HepG2 (cell line): ENCODE data around the gene UBFD1. TPM values are rescaled to one million over a fixed set of nuclear protein-coding genes. Genes with fewer than 3 reads are reported as not detected.
A peak's percentile ranks its signal among the peaks of the same experiment; 100 is the strongest.

Experiments used
- ATF1 ChIP-seq: IDR thresholded peaks from 2 replicates; pipeline ENCODE4 v1.6.1; 2016; ENCODE audit warnings: mild to moderate bottlenecking, control low read depth
- ATF7-NPFF ChIP-seq: sonication (generic); formaldehyde crosslinking; IDR thresholded peaks from 2 replicates; pipeline ENCODE4 v1.8.1; 2023; ENCODE audit warnings: mild to moderate bottlenecking, low read depth, missing genetic modification reagents, moderate library complexity
- CBX5 ChIP-seq: sonication (generic); formaldehyde crosslinking; IDR thresholded peaks from 2 replicates; pipeline ENCODE4 v1.4.0; 2020; ENCODE audit warnings: missing genetic modification reagents, borderline replicate concordance
- HNRNPLL ChIP-seq: fragments of 200-400 bp; formaldehyde crosslinking; IDR thresholded peaks from 2 replicates; pipeline ENCODE4 v1.6.1; 2017; ENCODE audit warnings: mild to moderate bottlenecking, low read depth, low read length; ENCODE audit not compliant: poor library complexity, severe bottlenecking
- SOX5 ChIP-seq: IDR thresholded peaks from 2 replicates; pipeline ENCODE4 v1.6.1; 2016; ENCODE audit warnings: borderline replicate concordance
- SRSF4 ChIP-seq: fragments of 200-400 bp; formaldehyde crosslinking; IDR thresholded peaks from one replicate; pipeline ENCODE4 v1.6.1; 2018; ENCODE audit warnings: mild to moderate bottlenecking, low read depth, low read length, moderate library complexity; ENCODE audit not compliant: poor library complexity, severe bottlenecking
- TARDBP ChIP-seq: sonication (generic); formaldehyde crosslinking; IDR thresholded peaks from 2 replicates; pipeline ENCODE4 v1.8.0; 2022; ENCODE audit warnings: mild to moderate bottlenecking, missing genetic modification reagents
- U2AF2 ChIP-seq: fragments of 200-400 bp; formaldehyde crosslinking; IDR thresholded peaks from 2 replicates; pipeline ENCODE4 v1.6.1; 2017; ENCODE audit warnings: low read depth, mild to moderate bottlenecking, low read length
- ZFP90 ChIP-seq: sonication (generic); formaldehyde crosslinking; IDR thresholded peaks from 2 replicates; pipeline ENCODE4 v1.8.0; 2022; ENCODE audit warnings: missing genetic modification reagents, mild to moderate bottlenecking, inconsistent platforms, borderline replicate concordance
- ZNF12 ChIP-seq: sonication (generic); formaldehyde crosslinking; IDR thresholded peaks from 2 replicates; pipeline ENCODE4 v1.5.0; 2020; ENCODE audit warnings: missing genetic modification reagents
- ZNF441 ChIP-seq: sonication (generic); formaldehyde crosslinking; IDR thresholded peaks from 2 replicates; pipeline ENCODE4 v1.7.0; 2021; ENCODE audit warnings: missing genetic modification reagents, borderline replicate concordance
- ZSCAN21 ChIP-seq: sonication (generic); formaldehyde crosslinking; IDR thresholded peaks from 2 replicates; pipeline ENCODE4 v1.8.0; 2022; ENCODE audit warnings: mild to moderate bottlenecking, missing genetic modification reagents, moderate library complexity, borderline replicate concordance
- polyA plus RNA-seq, 8 experiments: library from polyadenylated mRNA; depleted of rRNA in 3 of 8; stranded (reverse) in 7 of 8; unstranded in 1 of 8; fragments of >200 nt; fragmentation: Illumina TruSeq in 4 of 8; extraction: Trizol in 4 of 8; gene quantifications; 2 replicates each; pipeline versions ENCODE4 v1.2.1 to v1.2.3, GENCODE V29; 2011 to 2016; ENCODE audit warnings: low read depth in 4 of 8, missing spikeins in 1 of 8, mixed read lengths in 1 of 8; ENCODE audit not compliant: insufficient read depth in 1 of 8
- total RNA-seq, 5 experiments: library from RNA; depleted of rRNA; stranded (reverse); fragments of >200 nt; fragmentation: Illumina TruSeq; extraction: Trizol; gene quantifications; 2 replicates each; pipeline ENCODE4 v1.2.3, GENCODE V29; 2016; ENCODE audit warnings: low read depth in 1 of 5
- TF ChIP-seq, protein P1 (sequence below): sonication (generic); formaldehyde crosslinking; IDR thresholded peaks from 2 replicates; pipeline ENCODE4 v1.4.0; 2020; ENCODE audit warnings: mild to moderate bottlenecking, missing genetic modification reagents
- TF ChIP-seq, protein P2 (sequence below): sonication (generic); formaldehyde crosslinking; IDR thresholded peaks from 2 replicates; pipeline ENCODE4 v1.5.1; 2020; ENCODE audit warnings: missing genetic modification reagents, mild to moderate bottlenecking, borderline replicate concordance

Gene UBFD1
- total and polyA plus RNA-seq, 2 of the 13 experiments (the other 11 are each of a cell fraction or from before 2014, with no cell fraction given): 100 to 111 TPM

GRCh38 chr16:23556881-23557778 lies at the start of gene UBFD1, which contains the start of gene EARS2 (continued):
- TF ChIP-seq CBX5: peak; percentile 94; the same call in 1 of the 2 replicates
- TF ChIP-seq ZNF12 (CRISPR knock-in tag): peak; percentile 32; the same call in 1 of the 2 replicates
- TF ChIP-seq, protein P1, sequence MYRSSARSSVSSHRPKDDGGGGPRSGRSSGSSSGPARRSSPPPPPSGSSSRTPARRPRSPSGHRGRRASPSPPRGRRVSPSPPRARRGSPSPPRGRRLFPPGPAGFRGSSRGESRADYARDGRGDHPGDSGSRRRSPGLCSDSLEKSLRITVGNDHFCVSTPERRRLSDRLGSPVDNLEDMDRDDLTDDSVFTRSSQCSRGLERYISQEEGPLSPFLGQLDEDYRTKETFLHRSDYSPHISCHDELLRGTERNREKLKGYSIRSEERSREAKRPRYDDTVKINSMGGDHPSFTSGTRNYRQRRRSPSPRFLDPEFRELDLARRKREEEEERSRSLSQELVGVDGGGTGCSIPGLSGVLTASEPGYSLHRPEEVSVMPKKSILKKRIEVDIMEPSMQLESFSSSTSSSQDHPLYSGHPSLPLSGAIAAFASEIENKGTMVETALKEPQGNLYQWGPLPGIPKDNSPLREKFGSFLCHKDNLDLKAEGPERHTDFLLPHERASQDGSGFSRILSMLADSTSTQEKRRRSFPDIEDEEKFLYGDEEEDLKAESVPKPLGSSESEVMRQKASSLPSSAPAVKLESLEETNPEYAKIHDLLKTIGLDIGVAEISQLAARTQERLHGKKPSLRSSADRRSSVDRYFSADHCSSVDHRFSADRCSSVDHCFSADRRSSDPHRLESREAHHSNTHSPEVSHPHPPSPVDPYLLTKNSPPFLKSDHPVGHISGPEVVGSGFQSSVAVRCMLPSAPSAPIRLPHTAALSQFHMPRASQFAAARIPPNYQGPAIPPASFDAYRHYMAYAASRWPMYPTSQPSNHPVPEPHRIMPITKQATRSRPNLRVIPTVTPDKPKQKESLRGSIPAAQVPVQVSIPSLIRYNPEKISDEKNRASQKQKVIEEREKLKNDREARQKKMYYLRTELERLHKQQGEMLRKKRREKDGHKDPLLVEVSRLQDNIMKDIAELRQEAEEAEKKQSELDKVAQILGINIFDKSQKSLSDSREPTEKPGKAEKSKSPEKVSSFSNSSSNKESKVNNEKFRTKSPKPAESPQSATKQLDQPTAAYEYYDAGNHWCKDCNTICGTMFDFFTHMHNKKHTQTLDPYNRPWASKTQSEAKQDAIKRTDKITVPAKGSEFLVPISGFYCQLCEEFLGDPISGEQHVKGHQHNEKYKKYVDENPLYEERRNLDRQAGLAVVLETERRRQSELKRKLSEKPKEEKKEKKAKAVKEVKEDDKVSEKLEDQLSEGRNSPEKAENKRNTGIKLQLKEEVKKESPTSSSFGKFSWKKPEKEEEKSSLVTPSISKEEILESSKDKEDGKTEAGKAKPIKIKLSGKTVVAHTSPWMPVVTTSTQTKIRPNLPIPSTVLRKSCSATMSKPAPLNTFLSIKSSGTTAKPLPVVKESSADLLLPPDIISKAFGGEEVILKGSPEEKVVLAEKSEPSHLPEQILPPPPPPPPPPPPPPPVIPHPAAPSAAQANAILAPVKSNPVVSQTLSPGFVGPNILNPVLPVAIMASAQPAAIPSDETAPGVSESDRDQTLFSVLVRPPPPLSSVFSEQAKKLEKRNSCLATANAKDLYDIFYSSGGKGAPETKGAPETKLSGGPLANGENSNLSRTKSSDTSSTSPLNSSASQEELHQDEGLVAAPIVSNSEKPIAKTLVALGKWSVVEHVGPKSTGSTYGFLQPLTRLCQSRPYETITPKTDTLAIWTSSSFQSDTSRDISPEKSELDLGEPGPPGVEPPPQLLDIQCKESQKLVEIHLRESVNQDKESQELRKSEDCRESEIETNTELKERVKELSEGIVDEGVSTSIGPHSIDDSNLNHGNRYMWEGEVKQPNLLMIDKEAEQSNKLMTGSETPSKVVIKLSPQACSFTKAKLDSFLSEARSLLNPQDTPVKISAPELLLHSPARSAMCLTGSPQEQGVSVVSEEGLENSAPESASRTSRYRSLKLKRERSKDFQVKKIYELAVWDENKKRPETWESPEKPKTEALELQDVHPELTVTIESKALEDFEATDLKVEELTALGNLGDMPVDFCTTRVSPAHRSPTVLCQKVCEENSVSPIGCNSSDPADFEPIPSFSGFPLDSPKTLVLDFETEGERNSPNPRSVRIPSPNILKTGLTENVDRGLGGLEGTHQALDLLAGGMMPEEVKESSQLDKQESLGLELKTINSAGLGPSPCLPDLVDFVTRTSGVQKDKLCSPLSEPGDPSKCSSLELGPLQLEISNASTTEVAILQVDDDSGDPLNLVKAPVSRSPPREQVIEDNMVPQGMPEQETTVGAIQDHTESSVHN (CRISPR knock-in tag): no peak
- TF ChIP-seq ZSCAN21: no peak
- TF ChIP-seq ZNF441 (CRISPR knock-in tag): peak; percentile 90
- TF ChIP-seq HNRNPLL: peak; percentile 86
- TF ChIP-seq U2AF2: no peak
- TF ChIP-seq, protein P2, sequence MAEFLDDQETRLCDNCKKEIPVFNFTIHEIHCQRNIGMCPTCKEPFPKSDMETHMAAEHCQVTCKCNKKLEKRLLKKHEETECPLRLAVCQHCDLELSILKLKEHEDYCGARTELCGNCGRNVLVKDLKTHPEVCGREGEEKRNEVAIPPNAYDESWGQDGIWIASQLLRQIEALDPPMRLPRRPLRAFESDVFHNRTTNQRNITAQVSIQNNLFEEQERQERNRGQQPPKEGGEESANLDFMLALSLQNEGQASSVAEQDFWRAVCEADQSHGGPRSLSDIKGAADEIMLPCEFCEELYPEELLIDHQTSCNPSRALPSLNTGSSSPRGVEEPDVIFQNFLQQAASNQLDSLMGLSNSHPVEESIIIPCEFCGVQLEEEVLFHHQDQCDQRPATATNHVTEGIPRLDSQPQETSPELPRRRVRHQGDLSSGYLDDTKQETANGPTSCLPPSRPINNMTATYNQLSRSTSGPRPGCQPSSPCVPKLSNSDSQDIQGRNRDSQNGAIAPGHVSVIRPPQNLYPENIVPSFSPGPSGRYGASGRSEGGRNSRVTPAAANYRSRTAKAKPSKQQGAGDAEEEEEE (CRISPR knock-in tag): no peak; the same call in 1 of the 2 replicates
- TF ChIP-seq TARDBP (CRISPR knock-in tag): peak; percentile 97
- TF ChIP-seq ATF1 (CRISPR knock-in tag): peak; percentile 97
- TF ChIP-seq ATF7-NPFF (CRISPR knock-in tag): peak; percentile 89
- TF ChIP-seq ZFP90 (CRISPR knock-in tag): peak; percentile 98
- peak; percentile 27 for TF ChIP-seq SRSF4
- peak; percentile 84 for TF ChIP-seq SOX5 (CRISPR knock-in tag)
